GM12878 (cell line): Measurements from ENCODE around the gene NLGN4X.

ENCODE experiments used
- SMARCA5 ChIP-seq: fragments of 450-650 bp; IDR thresholded peaks from 2 replicates; pipeline ENCODE4 v1.6.1; 2017; ENCODE audit warnings: mild to moderate bottlenecking
- TF ChIP-seq, protein P1 (sequence below), 3 experiments: IDR thresholded peaks in 2 of 3; conservative IDR thresholded peaks in 1 of 3; 2 replicates each; pipeline ENCODE4 v1.5.1; 2011; ENCODE audit warnings: low read depth in 3 of 3, low read length in 3 of 3, mild to moderate bottlenecking in 3 of 3, control low read depth in 2 of 3, moderate library complexity in 2 of 3, inconsistent platforms in 1 of 3, mixed read lengths in 1 of 3; ENCODE audit not compliant: control insufficient read depth in 2 of 3, insufficient read depth in 1 of 3; ENCODE audit errors: extremely low read depth in 1 of 3

DNA sequence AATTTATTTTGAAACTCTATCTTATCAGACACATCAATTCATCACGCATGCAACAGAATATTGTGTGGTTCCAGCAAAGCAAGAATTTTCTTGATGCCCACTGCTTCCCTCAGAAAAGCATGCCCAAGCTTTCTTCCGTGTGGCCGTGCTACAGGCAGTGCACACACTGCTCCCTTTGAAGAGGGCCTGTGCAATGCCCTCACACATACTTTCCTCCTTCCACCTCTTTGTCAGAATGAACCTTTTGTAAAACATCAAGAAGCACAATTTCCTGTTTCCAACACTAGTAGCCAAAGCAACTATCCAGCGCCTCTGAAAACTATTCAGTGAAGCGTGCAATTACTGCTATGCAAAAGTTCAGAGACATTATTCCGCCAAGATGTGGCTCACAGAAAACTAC is 201.7 kb downstream of the NLGN4X start:
- no peak for TF ChIP-seq SMARCA5
- TF ChIP-seq, protein P1, sequence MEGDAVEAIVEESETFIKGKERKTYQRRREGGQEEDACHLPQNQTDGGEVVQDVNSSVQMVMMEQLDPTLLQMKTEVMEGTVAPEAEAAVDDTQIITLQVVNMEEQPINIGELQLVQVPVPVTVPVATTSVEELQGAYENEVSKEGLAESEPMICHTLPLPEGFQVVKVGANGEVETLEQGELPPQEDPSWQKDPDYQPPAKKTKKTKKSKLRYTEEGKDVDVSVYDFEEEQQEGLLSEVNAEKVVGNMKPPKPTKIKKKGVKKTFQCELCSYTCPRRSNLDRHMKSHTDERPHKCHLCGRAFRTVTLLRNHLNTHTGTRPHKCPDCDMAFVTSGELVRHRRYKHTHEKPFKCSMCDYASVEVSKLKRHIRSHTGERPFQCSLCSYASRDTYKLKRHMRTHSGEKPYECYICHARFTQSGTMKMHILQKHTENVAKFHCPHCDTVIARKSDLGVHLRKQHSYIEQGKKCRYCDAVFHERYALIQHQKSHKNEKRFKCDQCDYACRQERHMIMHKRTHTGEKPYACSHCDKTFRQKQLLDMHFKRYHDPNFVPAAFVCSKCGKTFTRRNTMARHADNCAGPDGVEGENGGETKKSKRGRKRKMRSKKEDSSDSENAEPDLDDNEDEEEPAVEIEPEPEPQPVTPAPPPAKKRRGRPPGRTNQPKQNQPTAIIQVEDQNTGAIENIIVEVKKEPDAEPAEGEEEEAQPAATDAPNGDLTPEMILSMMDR (IDR thresholded peaks at IDR 0.05 in 2 of 3, conservative IDR thresholded peaks at IDR 0.05 in 1 of 3; ENCODE audit: control insufficient read depth in 2 of 3, extremely low read depth in 1 of 3, insufficient read depth in 1 of 3, low read depth in 3 of 3, low read length in 3 of 3) = no peak
